ENCODE data around the gene PPP1R7. TPM values are rescaled to one million over a fixed set of nuclear protein-coding genes. Genes with fewer than 3 reads are reported as not detected.

PPP1R7 gene
- total RNA-seq, 2 experiments from 2014 or later, result 36.4 to 38.2 TPM

DNA sequence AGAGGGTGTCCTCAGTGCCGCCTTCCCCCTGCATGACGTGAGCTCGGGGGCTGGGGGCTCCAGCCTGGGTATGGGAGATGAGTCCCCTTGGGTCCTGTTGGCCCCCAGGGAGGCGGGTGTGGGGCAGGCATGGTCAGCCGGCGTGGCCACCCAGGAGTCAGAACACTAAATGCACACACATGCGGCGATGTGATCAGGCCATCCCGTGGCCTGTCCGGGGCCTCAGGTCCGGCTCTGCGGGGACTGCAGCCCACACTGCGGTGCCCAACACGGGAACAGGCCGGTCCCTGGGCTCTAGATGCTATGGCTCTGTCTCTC, 52.0 kb downstream of the PPP1R7 start:
- POLR2A ChIA-PET, result no interaction called here
- TF ChIP-seq, protein P1, sequence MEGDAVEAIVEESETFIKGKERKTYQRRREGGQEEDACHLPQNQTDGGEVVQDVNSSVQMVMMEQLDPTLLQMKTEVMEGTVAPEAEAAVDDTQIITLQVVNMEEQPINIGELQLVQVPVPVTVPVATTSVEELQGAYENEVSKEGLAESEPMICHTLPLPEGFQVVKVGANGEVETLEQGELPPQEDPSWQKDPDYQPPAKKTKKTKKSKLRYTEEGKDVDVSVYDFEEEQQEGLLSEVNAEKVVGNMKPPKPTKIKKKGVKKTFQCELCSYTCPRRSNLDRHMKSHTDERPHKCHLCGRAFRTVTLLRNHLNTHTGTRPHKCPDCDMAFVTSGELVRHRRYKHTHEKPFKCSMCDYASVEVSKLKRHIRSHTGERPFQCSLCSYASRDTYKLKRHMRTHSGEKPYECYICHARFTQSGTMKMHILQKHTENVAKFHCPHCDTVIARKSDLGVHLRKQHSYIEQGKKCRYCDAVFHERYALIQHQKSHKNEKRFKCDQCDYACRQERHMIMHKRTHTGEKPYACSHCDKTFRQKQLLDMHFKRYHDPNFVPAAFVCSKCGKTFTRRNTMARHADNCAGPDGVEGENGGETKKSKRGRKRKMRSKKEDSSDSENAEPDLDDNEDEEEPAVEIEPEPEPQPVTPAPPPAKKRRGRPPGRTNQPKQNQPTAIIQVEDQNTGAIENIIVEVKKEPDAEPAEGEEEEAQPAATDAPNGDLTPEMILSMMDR (IDR thresholded peaks at IDR 0.05), result no peak
- DNase-seq, result no peak
- ATAC-seq (ENCODE audit: poor library complexity), result no peak
- H3K4me3 Mint-ChIP-seq, result no peak overlapping the region
- intact Hi-C loops (cut with DNase I, micrococcal nuclease), result no loop called here
- CTCF ChIA-PET, result no interaction called here
- no peak overlapping the region for H3K27ac ChIP-seq (ENCODE audit: low read depth in 1 of 2, low read length in 2 of 2)
- H3K27me3 ChIP-seq (ENCODE audit: control insufficient read depth in 1 of 2, insufficient read depth in 2 of 2, low read length in 2 of 2), result no peaks in the 10 kb centered on the region
- no peak overlapping the region for H3K4me3 ChIP-seq (ENCODE audit: low read length)
- H3K36me3 ChIP-seq (ENCODE audit: insufficient read depth, low read length), result no peaks in the 10 kb centered on the region
- H3K4me1 Mint-ChIP-seq (ENCODE audit: low read depth), result no peaks in the 10 kb centered on the region
- no peaks in the 10 kb centered on the region for H3K36me3 Mint-ChIP-seq (ENCODE audit: low read depth)
- no peak overlapping the region for H3K27ac Mint-ChIP-seq
- H3K4me1 ChIP-seq (ENCODE audit: insufficient read depth, low read length), result no peaks in the 10 kb centered on the region
- no peaks in the 10 kb centered on the region for H3K9me3 Mint-ChIP-seq
- H3K27me3 Mint-ChIP-seq, result no peaks in the 10 kb centered on the region
- H3K9me3 ChIP-seq (ENCODE audit: control insufficient read depth in 1 of 2, insufficient read depth in 1 of 2, low read length in 2 of 2), result no peaks in the 10 kb centered on the region

DNA sequence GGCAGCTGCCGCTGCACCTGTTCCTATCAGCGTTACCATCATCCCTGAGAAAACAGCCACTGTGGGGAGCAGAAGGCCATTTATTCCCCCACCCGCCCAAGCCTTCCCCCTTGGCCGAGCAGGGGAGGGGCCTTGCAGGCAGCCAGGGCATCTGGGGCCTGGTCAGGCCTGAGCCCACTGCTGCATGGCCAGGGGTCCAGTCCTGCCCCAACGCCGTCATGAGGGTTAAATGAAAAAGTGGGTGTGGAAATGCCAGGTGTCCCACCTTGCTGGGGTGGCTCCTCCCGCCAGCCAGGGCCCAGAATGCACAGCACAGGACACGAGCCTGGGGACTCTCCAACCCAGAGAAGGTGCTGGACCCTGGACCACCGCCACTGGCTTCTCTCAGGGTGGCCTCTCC, 52.4 kb downstream of the PPP1R7 start:
- intact Hi-C loops (cut with DNase I, micrococcal nuclease), result no loop called here
- Histone ChIP-seq H3K4me1 (ENCODE audit: insufficient read depth, low read length) (no peaks in the 10 kb centered on the region), H3K27ac (ENCODE audit: low read depth in 1 of 2, low read length in 2 of 2) (no peak overlapping the region), H3K9me3 (ENCODE audit: control insufficient read depth in 1 of 2, insufficient read depth in 1 of 2, low read length in 2 of 2) (no peaks in the 10 kb centered on the region), H3K4me3 (ENCODE audit: low read length) (no peak overlapping the region), H3K36me3 (ENCODE audit: insufficient read depth, low read length) (no peaks in the 10 kb centered on the region), H3K27me3 (ENCODE audit: control insufficient read depth in 1 of 2, insufficient read depth in 2 of 2, low read length in 2 of 2) (no peaks in the 10 kb centered on the region)
- Mint-ChIP-seq H3K4me1 (ENCODE audit: low read depth) (no peaks in the 10 kb centered on the region), H3K27ac (no peak overlapping the region), H3K27me3 (no peaks in the 10 kb centered on the region), H3K36me3 (ENCODE audit: low read depth) (no peaks in the 10 kb centered on the region), H3K9me3 (no peaks in the 10 kb centered on the region), H3K4me3 (no peak overlapping the region)
- POLR2A ChIA-PET, result no interaction called here
- ATAC-seq (ENCODE audit: poor library complexity) (no peak), DNase-seq (no peak)
- CTCF ChIA-PET, result no interaction called here
- TF ChIP-seq, protein P1 (IDR thresholded peaks at IDR 0.05), result no peak

DNA sequence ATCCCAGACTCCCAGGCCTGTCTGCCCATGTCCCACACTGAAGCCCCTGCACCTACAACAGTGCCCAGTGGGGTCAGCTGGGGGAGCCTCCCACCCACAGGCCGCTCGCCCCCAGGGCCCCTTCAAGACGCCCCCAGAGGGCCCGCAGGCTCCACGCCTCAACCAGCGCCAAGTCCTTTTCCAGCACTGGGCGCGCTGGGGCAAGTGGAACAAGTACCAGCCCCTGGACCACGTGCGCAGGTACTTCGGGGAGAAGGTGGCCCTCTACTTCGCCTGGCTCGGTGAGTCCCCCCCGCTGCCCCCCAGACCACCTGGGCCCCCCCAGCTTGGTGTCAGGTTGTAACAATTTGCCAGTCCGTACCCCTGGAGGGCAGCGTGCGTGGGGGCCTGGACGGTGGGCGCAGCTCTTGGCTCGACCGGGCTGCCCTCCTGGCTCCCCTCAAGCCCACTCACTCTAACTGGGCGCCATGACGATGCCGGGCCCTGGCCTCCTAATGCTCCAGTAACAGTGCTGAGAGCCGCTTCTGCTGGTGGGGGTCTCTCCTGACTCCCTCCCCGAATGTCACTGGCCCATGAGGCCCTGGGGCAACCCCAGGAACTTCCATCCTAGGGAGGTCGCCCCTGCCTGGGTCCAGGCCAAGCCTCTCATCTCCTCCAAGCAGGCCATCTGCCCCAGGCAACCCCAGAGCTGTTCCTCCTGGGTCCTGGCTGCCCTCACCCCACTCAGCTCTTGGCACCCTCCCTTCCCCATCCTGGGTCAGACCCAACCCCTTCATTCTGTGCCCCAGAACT, 53.1 kb downstream of the PPP1R7 start:
- no peak for DNase-seq
- H3K9me3 Mint-ChIP-seq, result no peaks in the 10 kb centered on the region
- Histone ChIP-seq H3K4me3 (ENCODE audit: low read length) (no peak overlapping the region), H3K27ac (ENCODE audit: low read depth in 1 of 2, low read length in 2 of 2) (no peak overlapping the region), H3K4me1 (ENCODE audit: insufficient read depth, low read length) (no peaks in the 10 kb centered on the region), H3K9me3 (ENCODE audit: control insufficient read depth in 1 of 2, insufficient read depth in 1 of 2, low read length in 2 of 2) (no peaks in the 10 kb centered on the region), H3K27me3 (ENCODE audit: control insufficient read depth in 1 of 2, insufficient read depth in 2 of 2, low read length in 2 of 2) (no peaks in the 10 kb centered on the region), H3K36me3 (ENCODE audit: insufficient read depth, low read length) (no peaks in the 10 kb centered on the region)
- no peak overlapping the region for H3K4me3 Mint-ChIP-seq
- no peaks in the 10 kb centered on the region for H3K4me1 Mint-ChIP-seq (ENCODE audit: low read depth)
- intact Hi-C loops (cut with DNase I, micrococcal nuclease), result no loop called here
- H3K36me3 Mint-ChIP-seq (ENCODE audit: low read depth), result no peaks in the 10 kb centered on the region
- ChIA-PET CTCF (no interaction called here), POLR2A (no interaction called here)
- H3K27me3 Mint-ChIP-seq, result no peaks in the 10 kb centered on the region
- no peak for ATAC-seq (ENCODE audit: poor library complexity)
- no peak overlapping the region for H3K27ac Mint-ChIP-seq
- TF ChIP-seq, protein P1 (IDR thresholded peaks at IDR 0.05), result no peak

Measured in CD4-positive, alpha-beta T cell (primary cell).